Neural cell (in vitro differentiated cells): ENCODE data around the gene EDRF1. TPM values are rescaled to one million over a fixed set of nuclear protein-coding genes. Genes with fewer than 3 reads are reported as not detected.

Source experiments
- H2AFZ ChIP-seq: fragments of 200-600, 300-800 bp; sonication (generic), shearing (Covaris generic); 2 replicates; pipeline ENCODE4 v1.6.0; 2014; ENCODE audit warnings: low read depth, mild to moderate bottlenecking, antibody characterized with exemption, low read length, moderate library complexity
- H3F3A ChIP-seq: fragments of 200-600 bp; shearing (Covaris generic); 2 replicates; pipeline ENCODE4 v1.6.1; 2016; ENCODE audit warnings: mild to moderate bottlenecking, moderate library complexity, mixed read lengths, antibody characterized with exemption, low read length; ENCODE audit not compliant: insufficient read depth, poor library complexity, severe bottlenecking
- H3K27ac ChIP-seq: fragments of 200-600, 300-800 bp; sonication (generic), shearing (Covaris generic); 2 replicates; pipeline ENCODE4 v1.5.1; 2014; ENCODE audit warnings: mild to moderate bottlenecking, low read length, moderate library complexity
- H3K27me3 ChIP-seq: fragments of 300-800, 200-600 bp; sonication (generic), shearing (Covaris generic); 2 replicates; pipeline ENCODE4 v1.6.0; 2014; ENCODE audit warnings: mild to moderate bottlenecking, low read depth, low read length, moderate library complexity; ENCODE audit not compliant: insufficient read depth
- H3K36me3 ChIP-seq: fragments of 300-800, 200-600 bp; sonication (generic), shearing (Covaris generic); 2 replicates; pipeline ENCODE4 v1.5.1; 2014; ENCODE audit warnings: mild to moderate bottlenecking, antibody characterized with exemption, low read length, moderate library complexity; ENCODE audit not compliant: insufficient read depth
- H3K4me2 ChIP-seq: fragments of 300-800, 200-600 bp; sonication (generic), shearing (Covaris generic); 2 replicates; pipeline ENCODE4 v1.6.0; 2014; ENCODE audit warnings: mild to moderate bottlenecking, low read length
- H3K4me3 ChIP-seq: fragments of 300-800, 200-600 bp; sonication (generic), shearing (Covaris generic); 2 replicates; pipeline ENCODE4 v1.5.1; 2014; ENCODE audit warnings: mild to moderate bottlenecking, low read length, moderate library complexity
- H3K79me2 ChIP-seq: fragments of 200-600 bp; shearing (Covaris generic); replicated peaks from 2 replicates; pipeline ENCODE4 v1.6.0; 2014; ENCODE audit warnings: mild to moderate bottlenecking, low read length, moderate library complexity; ENCODE audit not compliant: insufficient read depth
- H3K9ac ChIP-seq: fragments of 300-800, 200-600 bp; sonication (generic), shearing (Covaris generic); 2 replicates; pipeline ENCODE4 v1.6.1; 2016; ENCODE audit warnings: mild to moderate bottlenecking, low read length, mixed read lengths
- H3K9me2 ChIP-seq: fragments of 200-600 bp; shearing (Covaris generic); 2 replicates; pipeline ENCODE4 v1.6.1; 2016; ENCODE audit warnings: mild to moderate bottlenecking, low read length, mixed read lengths; ENCODE audit not compliant: insufficient read depth
- H3K9me3 ChIP-seq: fragments of 200-600, 300-800 bp; sonication (generic), shearing (Covaris generic); 2 replicates; pipeline ENCODE4 v1.6.1; 2016; ENCODE audit warnings: mild to moderate bottlenecking, mixed run types, low read length, moderate library complexity, mixed read lengths
- H4K20me1 ChIP-seq: fragments of 200-600 bp; shearing (Covaris generic); 2 replicates; pipeline ENCODE4 v1.6.1; 2016; ENCODE audit warnings: mild to moderate bottlenecking, mixed run types; ENCODE audit not compliant: insufficient read depth
- CTCF ChIP-seq: fragments of 450-650 bp; IDR thresholded peaks from 2 replicates; pipeline ENCODE4 v1.5.1; 2014; ENCODE audit warnings: antibody characterized with exemption, mild to moderate bottlenecking, moderate library complexity; ENCODE audit not compliant: poor library complexity, severe bottlenecking
- EP300 ChIP-seq: fragments of 450-650 bp; conservative IDR thresholded peaks from 2 replicates; pipeline ENCODE4 v1.6.1; 2014; ENCODE audit warnings: antibody characterized with exemption, mild to moderate bottlenecking, moderate library complexity; ENCODE audit not compliant: poor library complexity, severe bottlenecking
- EZH2 ChIP-seq: fragments of 200-600, 300-800 bp; shearing (Covaris generic), sonication (generic); IDR thresholded peaks from 2 replicates; pipeline ENCODE4 v1.6.1; 2014; ENCODE audit warnings: antibody characterized with exemption, low read length, borderline replicate concordance, mild to moderate bottlenecking; ENCODE audit not compliant: insufficient read depth, poor library complexity, severe bottlenecking
- MXI1 ChIP-seq: fragments of 450-650 bp; conservative IDR thresholded peaks from 2 replicates; pipeline ENCODE4 v1.6.1; 2014; ENCODE audit warnings: antibody characterized with exemption, mild to moderate bottlenecking; ENCODE audit not compliant: poor library complexity, severe bottlenecking
- POLR2AphosphoS5 ChIP-seq: IDR thresholded peaks from 2 replicates; pipeline ENCODE4 v1.6.1; 2012
- RAD21 ChIP-seq: fragments of 450-650 bp; conservative IDR thresholded peaks from 2 replicates; pipeline ENCODE4 v1.6.1; 2014; ENCODE audit warnings: antibody characterized with exemption, mild to moderate bottlenecking, moderate library complexity
- REST ChIP-seq: IDR thresholded peaks from 2 replicates; pipeline ENCODE4 v1.6.1; 2012; ENCODE audit warnings: borderline replicate concordance
- SMC3 ChIP-seq: fragments of 450-650 bp; conservative IDR thresholded peaks from 2 replicates; pipeline ENCODE4 v1.6.1; 2014; ENCODE audit warnings: antibody characterized with exemption, mild to moderate bottlenecking, moderate library complexity; ENCODE audit not compliant: poor library complexity
- TAF1 ChIP-seq: IDR thresholded peaks from 2 replicates; pipeline ENCODE4 v1.6.1; 2012; ENCODE audit warnings: low read depth
- polyA plus RNA-seq: library from polyadenylated mRNA; depleted of rRNA; stranded (reverse); fragments of >200 nt; gene quantifications from 2 replicates; pipeline ENCODE4 v1.2.3, GENCODE V29; 2014

Gene EDRF1
- polyA plus RNA-seq, 1 donor from 2014 or later: 54.1 TPM

- Histone ChIP-seq H4K20me1 (no peaks in the 10 kb centered on the region), H2AFZ (no peak overlapping the region), H3K27me3 (no peaks in the 10 kb centered on the region), H3K9ac (no peak overlapping the region), H3K9me2 (no peaks in the 10 kb centered on the region), H3K9me3 (no peaks in the 10 kb centered on the region), H3K4me2 (no peak overlapping the region), H3K27ac (no peak overlapping the region), H3K36me3 (peaks cover 14% of the 10 kb centered on the region), H3K4me3 (no peak overlapping the region), H3F3A (no peaks in the 10 kb centered on the region), H3K79me2 (no peaks in the 10 kb centered on the region)
- no peak for TF ChIP-seq CTCF
- no peak for TF ChIP-seq SMC3
- no peak for TF ChIP-seq TAF1
- no peak for TF ChIP-seq MXI1
- no peak for TF ChIP-seq RAD21
- TF ChIP-seq EP300: no peak
- TF ChIP-seq REST: no peak
- no peak for TF ChIP-seq EZH2
- no peak for TF ChIP-seq POLR2AphosphoS5
Observed at GRCh38 chr10:125766511-125766910, 47.0 kb downstream of the EDRF1 start.

GRCh38 chr10:125768219-125768855 is 48.8 kb downstream of the EDRF1 start:
- Histone ChIP-seq H2AFZ (no peak overlapping the region), H3K9me3 (no peaks in the 10 kb centered on the region), H3F3A (no peaks in the 10 kb centered on the region), H3K27ac (no peak overlapping the region), H3K9me2 (no peaks in the 10 kb centered on the region), H4K20me1 (no peaks in the 10 kb centered on the region), H3K4me2 (no peak overlapping the region), H3K9ac (no peak overlapping the region), H3K79me2 (no peaks in the 10 kb centered on the region), H3K36me3 (peaks cover 12% of the 10 kb centered on the region), H3K27me3 (no peaks in the 10 kb centered on the region), H3K4me3 (no peak overlapping the region)
- TF ChIP-seq CTCF: no peak
